A549 (cell line): Measurements from ENCODE around the gene RAD51.
A peak's percentile ranks its signal among the peaks of the same experiment; 100 is the strongest.

ENCODE experiments used
- BCL3 ChIP-seq: fragments of >200 bp; sonication (Bioruptor Twin); formaldehyde crosslinking; IDR thresholded peaks from 3 replicates; pipeline ENCODE4 v1.6.1; 2016
- CBX2 ChIP-seq: fragments of 200-600 bp; sonication (generic); IDR thresholded peaks from 2 replicates; pipeline ENCODE4 v1.6.1; 2016; ENCODE audit warnings: low read depth, mild to moderate bottlenecking, borderline replicate concordance
- CTCF ChIP-seq: fragments of >200 bp; sonication (Bioruptor Twin); formaldehyde crosslinking; IDR thresholded peaks from 3 replicates; pipeline ENCODE4 v1.5.1; 2016
- EP300 ChIP-seq, 2 experiments: fragments of >200 bp; sonication (Bioruptor Twin); formaldehyde crosslinking; IDR thresholded peaks; 2 replicates in 1 of 2; 3 replicates in 1 of 2; pipeline ENCODE4 v1.6.1; 2016 to 2017
- HES2 ChIP-seq: fragments of >200 bp; sonication (Bioruptor Twin); formaldehyde crosslinking; IDR thresholded peaks from 2 replicates; pipeline ENCODE4 v1.6.1; 2016
- HOXB13 ChIP-seq: fragments of 250-450 bp; sonication (Bioruptor Pico); IDR thresholded peaks from 2 replicates; pipeline ENCODE4 v1.5.0; 2020; ENCODE audit warnings: low read depth, mild to moderate bottlenecking, moderate library complexity
- KDM1A ChIP-seq: fragments of 200-600 bp; sonication (generic); IDR thresholded peaks from 2 replicates; pipeline ENCODE4 v1.6.1; 2016; ENCODE audit warnings: low read depth, mild to moderate bottlenecking
- KDM5A ChIP-seq: fragments of 200-600 bp; sonication (generic); IDR thresholded peaks from 2 replicates; pipeline ENCODE4 v1.6.1; 2016; ENCODE audit warnings: antibody characterized with exemption, mild to moderate bottlenecking
- MAFK ChIP-seq: fragments of 450-650 bp; IDR thresholded peaks from 2 replicates; pipeline ENCODE4 v1.6.1; 2014; ENCODE audit not compliant: partially characterized antibody
- NFE2L2 ChIP-seq: fragments of 150-350 bp; conservative IDR thresholded peaks from 2 replicates; pipeline ENCODE4 v1.6.1; 2014; ENCODE audit warnings: low read length
- POLR2A ChIP-seq: IDR thresholded peaks from 2 replicates; pipeline ENCODE4 v1.6.1; 2012; ENCODE audit warnings: mild to moderate bottlenecking, low read length
- POLR2AphosphoS2 ChIP-seq: conservative IDR thresholded peaks from 2 replicates; pipeline ENCODE4 v1.6.1; 2012; ENCODE audit warnings: low read length, improper control_type of control experiment, inconsistent platforms
- RARB ChIP-seq: fragments of 250-450 bp; sonication (Bioruptor Pico); IDR thresholded peaks from 2 replicates; pipeline ENCODE4 v1.8.0; 2021; ENCODE audit warnings: mild to moderate bottlenecking, moderate library complexity
- SMC3 ChIP-seq: fragments of >200 bp; sonication (Bioruptor Twin); formaldehyde crosslinking; IDR thresholded peaks from 3 replicates; pipeline ENCODE4 v1.6.1; 2018; ENCODE audit warnings: inconsistent platforms

DNA sequence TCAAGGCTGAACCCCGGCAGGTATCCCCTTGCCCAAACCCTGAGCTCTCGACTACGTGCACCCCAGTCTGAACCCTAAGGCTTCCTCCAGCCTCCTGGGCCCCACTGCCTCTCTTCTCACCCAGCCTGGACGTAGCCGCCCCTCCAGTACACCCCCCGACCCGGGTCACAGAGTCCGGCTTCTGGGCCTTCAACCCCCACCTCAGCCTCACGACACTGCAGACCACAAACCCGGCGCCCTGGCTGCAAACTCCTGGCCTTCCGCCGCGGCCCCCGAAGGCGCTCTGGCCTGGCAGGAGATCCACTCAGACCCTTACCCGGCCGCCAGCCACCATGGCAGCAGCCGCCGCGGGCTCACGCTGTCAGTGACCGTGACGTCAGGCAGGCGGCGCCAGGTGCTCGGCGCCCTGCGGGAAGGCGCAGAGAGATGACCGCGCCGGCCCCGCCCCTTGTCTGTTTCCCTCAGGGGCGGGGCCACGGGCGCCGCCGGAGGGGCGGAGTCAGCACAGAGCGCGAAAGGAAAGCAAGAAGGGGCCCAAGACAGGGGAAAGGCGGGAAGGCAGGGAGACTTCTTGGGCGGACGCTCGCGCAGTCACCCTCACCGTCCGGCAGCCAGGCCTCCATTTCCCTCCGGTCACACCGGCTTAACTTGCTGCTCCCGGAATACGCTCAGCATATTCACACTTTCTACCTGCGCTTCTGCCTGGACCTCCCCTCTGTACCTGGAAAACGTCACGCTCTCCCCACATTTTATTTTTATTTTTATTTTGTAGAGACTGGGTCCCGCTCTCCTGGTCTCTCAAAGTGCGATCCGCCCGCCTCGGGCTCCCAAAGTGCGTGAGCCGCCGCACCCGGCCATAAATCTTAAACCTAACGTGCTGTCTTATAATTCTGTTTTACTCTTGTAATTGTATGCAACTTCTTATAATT lies 60.2 kb downstream of the RAD51 start, which contains the start of gene RMDN3:
- TF ChIP-seq EP300 (IDR thresholded peaks at IDR 0.05): no peak
- no peak for TF ChIP-seq POLR2AphosphoS2
- no peak for TF ChIP-seq CTCF
- TF ChIP-seq HOXB13 (CRISPR knock-in tag): no peak
- no peak for TF ChIP-seq RARB
- TF ChIP-seq POLR2A: peak; percentile 59
- TF ChIP-seq BCL3: peak; percentile 35; the same call in 1 of the 3 replicates
- TF ChIP-seq SMC3: no peak
- TF ChIP-seq MAFK: no peak
- TF ChIP-seq HES2: no peak
- peak; percentile 78 for TF ChIP-seq KDM5A
- no peak for TF ChIP-seq KDM1A
- no peak for TF ChIP-seq NFE2L2
- TF ChIP-seq CBX2: no peak
